CD4-positive, alpha-beta T cell treated with Interleukin-17A for 4 hours (primary cell): ENCODE data around the gene PDLIM7.
"Not testable (repeated sequence)": the region's sequence is repeated elsewhere in the genome, so short reads cannot be mapped to it uniquely, and the experiment has no call there.

Experiments used
- DNase-seq: peaks from one replicate; pipeline ENCODE4 v3.0.0-alpha.2; 2020; ENCODE audit warnings: mixed read lengths

Gene PDLIM7

DNA sequence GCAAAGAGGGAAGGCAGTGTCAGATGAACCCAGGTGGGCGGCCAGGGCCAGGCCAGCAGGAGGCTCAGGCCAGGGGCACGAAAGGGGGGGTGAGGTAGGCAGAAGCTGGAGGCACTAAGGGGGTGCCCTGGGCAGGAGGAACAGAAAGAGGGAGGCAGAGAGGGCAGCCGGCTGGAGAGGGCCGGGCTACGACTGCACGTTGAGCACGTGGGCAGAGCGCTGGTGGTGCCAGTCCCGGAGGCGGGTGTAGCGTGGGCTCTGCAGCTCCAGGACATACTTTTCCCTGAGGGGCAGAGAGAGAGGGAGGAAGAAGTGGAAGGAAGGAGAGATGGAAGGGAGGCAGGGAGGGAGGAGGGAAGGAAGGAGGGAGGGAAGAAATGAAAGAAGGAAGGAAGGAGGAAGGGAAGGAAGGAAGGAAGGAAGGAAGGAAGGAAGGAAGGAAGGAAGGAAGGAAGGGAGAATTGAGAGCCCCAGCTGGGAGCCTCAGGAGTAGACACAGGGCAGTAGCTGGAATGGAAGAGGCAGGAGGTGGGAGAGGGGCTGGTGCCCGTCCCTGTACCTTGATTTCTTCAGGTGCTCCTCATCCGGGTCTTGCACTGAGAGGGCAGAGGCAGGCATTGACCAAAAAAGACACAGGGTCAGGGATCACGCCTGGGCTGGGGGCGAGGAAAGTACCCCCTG, 7.0 kb downstream of the PDLIM7 start:
- no peak for DNase-seq

DNA sequence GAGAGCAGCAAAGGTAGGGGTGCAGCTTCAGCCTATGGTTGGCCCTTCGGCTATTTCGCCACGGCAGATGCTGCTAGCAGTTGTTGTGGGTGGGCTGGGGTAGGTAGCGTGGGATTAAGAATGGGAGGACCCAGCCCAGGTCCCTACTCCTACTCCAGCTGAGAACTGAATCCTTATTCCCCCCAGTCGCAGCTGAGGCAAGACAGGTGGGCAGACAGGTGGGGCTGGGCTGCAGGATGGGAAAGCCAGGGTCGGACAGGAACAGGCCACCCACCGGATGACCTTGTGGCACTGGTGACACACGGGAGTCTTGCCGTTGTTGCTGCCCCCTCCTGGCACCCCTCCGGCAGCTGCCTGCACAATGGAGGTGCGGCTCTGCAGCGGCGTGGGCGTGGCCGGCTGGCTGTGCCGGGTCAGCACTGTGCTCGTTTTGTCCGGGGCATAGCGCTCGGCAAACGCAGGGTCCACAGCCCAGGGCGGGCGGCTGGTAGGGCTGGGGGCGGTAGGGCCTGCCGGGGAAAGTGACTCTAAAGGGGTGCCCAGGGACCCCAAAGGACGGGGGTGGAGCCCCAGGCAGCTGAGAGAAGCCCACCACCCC, 8.2 kb downstream of the PDLIM7 start:
- DNase-seq, result no peak

DNA sequence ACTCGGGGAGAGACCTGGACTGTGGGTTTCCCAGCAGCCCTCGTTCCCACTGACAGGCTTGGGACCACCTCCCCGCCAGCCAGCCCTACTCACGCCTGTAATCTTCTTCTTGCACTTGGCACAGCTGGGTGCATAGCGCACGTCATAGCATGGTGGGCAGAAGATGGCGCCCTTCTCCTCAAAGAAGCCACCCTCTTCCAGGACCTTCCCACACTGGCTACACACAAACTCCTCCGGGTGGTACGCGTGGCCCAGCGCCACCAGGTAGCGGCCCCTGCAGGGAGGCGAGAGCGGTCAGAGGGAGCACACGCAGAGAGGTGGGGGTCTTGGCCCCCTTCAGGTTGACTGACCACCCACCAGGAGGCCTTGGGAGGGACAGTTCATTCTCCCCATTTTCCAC, 9.4 kb downstream of the PDLIM7 start:
- DNase-seq, result no peak

DNA sequence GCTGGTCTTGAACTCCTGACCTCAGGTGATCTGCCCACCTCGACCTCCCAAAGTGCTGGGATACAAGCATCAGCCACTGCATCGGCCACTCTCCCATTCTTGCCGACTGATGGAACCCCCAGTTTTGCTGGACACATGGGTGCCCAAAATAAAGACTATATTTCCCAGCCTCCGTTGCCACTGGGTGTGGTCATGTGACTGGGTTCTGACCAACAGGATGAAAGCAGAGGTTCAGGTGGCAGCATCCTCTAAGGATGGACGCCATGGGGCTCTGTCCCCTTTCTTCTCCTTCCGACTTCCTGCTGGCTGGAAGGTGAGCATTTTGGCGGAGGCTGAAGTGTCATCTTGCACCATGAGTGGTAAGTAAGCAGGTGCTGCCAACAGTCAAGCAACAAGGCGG, 10.3 kb downstream of the PDLIM7 start:
- no peak for DNase-seq

DNA sequence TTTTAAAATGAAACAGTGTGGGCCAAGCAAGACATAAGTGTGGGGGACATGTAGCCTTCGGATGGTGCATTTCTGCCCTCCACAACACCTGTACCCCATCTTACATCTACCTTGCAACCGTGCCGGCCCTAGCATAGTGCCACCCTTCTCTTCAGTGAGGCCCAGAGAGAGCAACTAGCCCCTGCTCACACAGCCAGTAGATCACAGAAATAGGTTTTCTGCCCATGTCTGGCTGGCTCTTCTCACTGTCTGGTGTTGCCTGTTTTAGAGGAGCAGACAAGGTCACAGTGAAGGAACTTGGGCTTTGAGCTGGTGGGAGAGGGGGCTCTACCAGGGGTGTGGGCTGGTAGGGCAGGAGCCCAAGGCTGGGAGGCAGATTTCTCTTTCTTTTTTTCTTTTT, 11.1 kb downstream of the PDLIM7 start:
- DNase-seq, result no peak

DNA sequence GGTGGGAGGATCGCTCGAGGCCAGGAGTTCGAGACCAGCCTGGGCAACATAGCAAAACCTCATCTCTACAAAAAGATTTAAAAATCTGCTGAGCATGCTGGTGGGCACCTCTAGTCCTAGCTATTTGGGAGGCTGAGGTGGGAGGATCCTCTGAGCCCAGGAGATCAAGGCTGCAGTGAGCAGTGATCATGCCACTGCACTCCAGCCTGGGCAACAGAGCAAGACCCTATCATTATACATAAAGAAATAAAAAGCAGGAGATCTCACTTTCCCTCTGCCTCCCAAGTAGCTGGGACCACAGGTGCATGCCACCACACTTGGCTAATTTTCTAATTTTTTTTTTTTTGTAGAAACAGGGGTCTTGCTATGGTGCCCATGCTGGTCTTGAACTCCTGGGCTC, 11.7 kb downstream of the PDLIM7 start:
- DNase-seq, result not testable (repeated sequence)

DNA sequence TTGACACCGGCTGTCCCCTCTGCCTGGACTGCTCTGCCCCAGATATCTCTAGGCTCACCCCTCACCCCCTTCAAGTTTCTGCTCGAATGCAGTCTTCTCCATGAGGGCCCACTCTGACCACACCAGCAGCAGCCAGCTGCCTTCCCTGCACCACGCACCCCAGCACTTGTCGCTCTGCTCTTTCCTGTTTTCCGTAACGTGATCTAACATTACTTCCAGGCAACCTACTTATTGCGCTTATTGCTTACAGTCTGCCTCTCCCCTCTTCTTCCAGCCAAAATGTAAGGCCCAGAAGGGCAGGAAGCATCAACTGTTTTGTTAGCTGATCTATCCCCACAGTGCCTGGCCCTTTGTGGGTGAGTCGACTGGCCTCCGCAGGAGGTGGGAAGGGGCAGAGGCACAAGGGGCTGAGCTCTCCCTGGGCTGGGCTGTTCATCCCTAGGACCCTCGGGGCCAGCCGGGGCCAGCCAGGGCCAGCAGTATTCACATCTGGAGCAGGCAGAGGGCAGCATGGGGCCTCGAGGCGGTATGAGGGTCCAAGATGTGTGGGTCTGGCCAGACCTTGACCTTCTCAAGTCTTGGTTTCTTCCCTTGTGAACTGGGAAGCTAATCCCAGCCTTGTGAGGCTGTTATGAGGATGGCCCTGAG, 12.4 kb downstream of the PDLIM7 start:
- DNase-seq, result no peak

DNA sequence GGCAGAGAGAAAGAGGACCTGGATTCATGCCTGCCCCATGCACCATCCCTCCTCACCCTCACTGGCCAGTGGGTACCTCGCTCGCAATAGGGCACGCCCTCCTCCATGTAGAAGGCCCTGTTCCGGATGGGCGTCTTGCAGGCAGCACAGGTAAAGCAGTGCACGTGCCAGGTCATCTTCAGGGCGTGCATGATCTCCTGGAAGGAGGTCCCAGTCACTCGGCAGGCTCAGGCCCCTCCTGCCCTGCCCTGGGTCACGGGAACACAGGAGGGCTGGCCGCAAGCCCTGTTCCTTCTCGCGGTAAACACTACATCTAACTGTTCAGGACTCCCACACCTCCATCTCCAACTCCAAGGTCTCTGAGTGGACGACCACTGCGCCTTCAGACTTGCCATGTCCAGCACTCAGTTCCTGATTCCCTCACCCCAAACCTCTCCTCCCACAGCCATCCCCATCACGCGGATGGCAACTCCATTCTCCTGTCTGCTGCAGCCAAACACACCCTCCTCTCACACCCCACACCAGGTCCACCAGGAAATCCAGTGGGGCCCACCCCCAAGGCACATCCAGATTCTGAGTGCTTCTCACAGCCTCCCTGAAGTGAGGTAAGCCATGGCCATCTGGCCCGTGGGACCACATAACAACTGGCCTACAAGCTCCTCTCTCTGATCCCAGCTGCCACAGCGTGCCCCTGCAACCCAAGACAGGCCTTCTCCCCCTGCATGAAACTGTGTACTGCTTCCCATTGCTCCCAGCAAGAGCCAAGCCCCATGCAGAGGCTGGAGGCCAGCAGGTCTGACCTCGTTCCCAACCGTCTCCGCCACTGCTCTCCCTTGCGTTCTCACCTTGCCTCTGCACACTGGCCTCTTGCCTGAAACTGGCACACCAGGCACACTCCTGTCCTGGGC, 13.2 kb downstream of the PDLIM7 start:
- DNase-seq, result no peak

DNA sequence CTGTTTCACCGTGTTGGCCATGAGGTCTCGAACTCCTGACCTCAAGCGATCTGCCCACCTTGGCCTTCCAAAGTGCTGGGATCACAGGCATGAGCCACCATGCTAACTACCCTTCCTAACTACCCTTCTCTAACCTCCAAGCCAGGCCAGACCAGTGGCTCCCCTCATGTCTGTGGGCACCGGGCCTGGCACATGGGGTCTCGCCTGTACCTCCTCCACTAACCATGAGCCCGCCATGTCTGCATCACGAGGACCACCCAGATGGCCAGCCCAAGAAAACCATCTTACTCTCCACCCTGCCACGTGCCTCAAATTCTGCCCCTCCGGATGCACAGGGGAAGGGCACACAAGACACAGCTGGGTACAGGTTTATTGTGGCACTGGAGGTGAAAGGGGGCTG, 14.4 kb downstream of the PDLIM7 start:
- DNase-seq, result no peak

DNA sequence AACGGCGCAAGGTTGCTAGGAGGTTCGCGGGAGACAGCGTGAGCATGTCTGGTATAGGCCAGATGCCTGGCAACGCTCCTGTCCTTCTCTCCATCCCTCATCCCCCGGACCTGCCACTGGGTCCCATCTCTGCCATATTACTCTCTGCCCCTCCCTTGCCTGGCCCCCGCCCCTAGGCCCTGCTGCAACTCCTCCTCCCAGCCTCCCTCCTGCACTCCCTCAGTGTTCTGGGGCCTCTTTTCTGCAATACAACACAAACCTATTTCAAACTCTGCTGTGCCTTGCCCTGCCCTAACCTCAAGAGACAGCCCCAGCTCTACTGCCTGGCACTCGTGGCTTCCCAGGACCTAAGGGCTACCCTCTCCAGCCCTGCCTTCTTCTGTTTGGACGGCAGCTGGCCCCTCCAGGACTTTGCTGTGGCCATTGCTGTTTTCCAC, 15.0 kb downstream of the PDLIM7 start:
- no peak for DNase-seq

DNA sequence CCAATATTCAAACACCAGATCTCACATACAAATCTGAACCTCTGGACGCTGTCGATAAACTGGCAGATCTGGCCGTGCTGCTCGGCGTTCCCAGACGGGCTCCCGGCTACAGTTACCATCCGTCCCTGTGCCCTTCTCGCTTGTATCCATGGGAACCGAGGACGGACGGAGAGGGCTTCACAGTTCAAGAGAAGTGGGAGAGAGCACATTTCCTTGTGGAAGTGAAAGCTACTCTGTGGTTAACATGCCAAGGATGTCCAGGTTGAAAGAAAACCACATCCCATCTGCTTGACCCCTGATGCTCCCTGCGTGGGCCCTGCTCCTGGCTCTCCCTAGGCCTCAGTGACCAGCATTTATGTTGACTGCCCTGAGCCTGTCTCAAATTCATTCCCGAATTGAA, 17.6 kb downstream of the PDLIM7 start:
- DNase-seq, result no peak

DNA sequence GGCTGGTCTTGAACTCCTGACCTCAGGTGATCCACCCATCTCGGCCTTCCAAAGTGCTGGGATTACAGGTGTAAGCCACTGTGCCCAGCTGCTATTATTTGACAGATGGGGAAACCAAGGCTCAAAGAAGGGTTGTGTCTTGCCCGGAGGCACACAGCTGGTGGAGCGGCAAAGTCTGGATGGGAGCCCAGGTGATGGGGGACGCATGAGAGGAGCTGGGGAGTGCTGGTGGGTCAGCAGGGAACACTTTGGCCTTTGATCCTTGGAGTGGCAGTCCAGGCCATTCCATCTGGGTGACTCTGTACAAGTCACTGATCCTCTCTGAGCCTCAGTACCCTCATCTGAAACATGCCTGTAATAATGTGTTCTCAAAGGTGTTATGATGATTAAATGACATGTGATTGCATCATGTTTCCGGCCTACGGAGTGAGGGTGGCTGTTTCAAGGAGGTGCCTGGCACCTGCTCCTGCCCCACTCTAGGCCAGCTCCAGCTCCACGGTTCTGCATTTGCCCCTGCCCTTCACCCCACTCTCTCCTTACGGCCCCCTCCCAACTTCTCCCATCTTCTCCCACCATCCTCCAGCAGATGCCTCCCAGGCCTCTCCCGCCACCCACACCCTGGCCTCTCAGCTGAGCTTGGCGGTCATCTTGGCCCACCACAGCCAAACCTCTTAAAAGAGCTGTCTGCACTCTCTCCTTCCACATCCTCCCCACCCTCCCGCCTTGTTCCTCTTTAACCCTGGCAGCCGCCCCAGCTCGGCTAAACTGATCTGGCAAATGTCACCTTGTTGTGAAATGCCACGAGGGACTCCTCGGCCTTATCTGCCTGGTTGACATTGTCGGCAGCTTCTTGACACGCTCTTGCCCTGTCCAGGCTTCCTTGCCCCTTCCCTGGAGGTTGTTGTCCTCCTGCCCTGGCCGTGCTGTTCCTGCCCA, 18.4 kb downstream of the PDLIM7 start:
- peak; percentile 47 for DNase-seq

DNA sequence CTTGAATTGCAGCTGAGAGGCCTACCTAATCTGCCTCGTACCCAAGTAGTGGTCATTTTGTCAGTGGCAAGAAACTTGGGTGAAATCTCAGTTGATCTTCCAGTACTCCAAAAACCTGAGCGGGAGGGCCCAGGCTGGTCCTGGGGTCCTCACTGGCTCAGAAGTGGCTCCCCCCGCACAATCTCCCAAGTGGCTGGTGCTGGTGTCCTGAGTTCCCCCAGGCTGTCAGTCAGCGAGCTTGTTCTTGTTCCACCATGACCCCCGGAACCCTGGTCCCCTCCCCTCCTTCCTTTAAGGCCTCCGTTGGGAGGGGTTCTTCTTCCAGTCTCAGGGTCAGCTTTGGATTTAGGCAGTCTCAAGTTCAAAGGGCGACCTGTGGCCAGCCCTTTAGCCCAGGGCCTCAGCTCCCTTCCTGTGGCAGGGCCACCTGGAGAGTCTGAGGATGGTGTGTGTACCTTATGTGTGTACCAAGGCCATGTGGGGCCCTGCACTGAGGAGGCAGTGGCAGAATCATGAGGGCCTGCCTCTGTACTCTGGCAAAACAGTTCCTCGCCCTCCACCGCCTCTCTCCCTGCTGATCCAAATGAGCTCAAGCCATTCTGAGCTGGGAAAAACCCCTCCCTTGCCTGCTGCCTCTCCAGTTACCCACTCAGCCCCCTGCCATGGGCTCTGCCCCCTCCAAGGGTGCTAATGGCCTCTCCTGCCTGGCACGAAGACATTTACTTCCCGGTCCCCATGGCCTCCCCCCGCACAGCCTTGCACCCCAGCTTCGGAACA, 19.5 kb downstream of the PDLIM7 start:
- DNase-seq, result no peak

DNA sequence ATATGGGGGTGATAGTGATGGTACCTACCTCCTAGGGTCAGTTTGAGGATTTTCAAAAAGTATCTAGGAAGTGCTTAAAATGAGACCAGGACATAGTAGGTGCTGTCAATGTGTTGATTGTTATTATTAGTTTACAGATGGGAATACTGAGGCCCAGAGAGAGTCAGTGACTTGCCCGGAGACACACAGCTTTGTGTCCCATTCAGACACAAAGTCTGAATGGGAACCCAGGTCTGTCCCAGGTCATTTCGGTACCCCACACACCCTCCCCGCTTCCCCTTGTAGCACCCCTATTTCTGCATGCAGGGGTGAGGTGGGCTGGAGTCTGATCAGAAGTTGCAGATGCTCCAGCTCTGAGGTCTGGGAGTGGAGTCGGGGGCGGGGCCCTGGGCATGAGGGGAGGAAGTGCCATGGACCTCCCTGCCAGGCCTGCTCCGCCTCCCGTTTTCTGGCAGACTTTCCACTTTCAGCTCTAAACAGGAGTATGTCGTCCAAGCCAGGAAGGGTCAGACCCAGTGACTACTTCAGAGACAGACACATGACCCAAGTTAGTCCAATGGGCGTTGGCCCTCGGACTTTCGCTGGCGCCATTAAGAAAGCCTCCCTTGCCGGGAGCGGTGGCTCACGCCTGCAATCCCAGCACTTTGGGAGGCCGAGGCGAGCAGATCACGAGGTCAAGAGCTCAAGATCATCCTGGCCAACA, 20.7 kb downstream of the PDLIM7 start:
- no peak for DNase-seq

DNA sequence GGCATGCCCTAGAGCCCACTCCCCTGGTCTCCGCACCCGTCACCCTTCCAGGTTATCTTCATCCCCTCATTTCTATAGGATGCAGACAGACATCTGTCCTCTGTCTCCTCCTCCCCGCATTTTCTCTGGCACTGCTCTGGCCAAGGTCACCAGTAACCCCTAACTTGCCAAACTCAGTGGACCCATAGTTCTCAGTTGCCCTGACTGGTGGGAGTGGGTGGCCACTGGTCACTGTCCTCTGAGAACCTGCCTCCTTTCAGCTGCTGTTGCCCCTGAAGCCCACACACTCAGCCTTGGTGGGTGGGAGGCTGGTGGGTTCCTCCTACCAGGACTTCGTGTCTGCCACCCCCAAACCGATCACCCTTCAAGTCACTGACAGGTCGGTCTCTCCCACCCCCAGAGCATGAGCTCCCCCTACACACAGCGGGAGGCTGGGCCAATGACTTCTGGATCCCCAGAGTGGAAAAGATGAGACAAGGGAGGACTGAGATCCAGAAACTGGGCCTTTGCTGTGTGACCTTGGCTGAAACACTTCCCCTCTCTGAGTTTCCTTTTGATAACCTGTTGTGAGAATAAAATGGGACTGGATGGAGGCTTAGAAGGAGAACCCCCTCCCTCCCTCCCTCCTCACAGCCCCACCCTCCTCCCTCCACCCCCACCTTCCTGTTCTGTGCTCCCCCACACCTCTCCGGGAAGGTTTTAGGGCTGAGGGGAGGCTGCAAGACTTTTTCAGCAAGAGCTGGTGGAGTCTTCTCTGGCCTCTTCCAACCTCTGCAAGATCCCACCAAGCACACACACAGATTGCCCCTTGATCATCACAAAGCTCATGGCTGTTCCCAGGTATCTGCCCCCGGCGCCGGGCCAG, 21.6 kb downstream of the PDLIM7 start:
- DNase-seq, result no peak

DNA sequence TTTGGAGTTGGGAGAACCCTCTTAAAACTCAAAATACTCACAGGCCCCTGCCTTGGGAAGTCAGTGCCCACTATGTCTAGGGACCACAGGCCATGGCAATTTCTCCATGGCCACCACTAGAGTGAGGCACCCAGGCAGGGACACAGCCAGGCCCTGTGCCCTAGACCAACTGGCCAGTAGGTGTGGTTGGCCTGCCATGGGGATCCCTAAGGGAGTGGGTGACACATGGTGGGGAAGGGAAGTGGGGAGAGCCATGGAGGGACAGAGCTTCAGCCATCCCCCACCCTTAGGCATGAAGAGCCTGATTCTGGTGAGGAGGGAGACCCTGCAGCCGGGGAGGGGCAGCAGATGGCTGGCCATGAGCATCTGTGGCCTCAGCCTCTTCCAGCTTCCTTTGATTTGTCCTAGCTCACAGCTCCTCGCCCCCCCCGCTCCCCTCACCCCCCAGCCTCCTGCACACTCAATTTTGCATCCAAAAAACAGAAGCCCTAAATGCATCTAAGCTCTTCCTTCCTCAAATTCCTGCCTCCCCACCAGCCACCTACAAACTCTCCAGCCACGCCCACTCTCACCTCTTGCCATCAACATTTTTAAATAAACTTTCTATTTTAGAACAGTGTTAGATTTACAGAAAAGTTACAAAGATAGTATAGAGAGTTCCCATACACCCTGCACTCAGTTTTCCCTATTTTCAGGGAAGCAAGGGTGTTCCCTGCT, 22.4 kb downstream of the PDLIM7 start:
- no peak for DNase-seq

DNA sequence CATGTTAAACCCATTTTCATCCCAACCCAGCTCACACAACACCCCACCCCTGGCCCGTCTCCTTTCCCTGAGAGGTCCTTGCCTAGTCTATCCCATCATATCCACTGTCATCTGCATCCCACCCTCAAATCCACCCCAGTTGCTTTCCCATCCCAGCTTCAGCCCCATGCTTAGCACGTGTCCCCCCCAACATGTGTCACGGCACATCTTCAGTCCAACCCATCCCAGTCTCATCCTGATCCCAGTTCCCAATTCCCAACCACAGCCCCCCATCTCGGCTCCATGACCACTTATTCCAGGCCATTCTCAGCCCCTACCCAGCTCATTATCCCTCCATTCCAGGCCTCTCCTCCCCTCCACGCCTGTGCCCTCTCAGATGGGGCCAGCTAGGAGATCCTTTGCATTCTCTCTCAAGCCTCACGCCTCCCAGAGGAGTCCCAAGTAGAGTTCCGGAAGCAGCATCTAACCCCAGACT, 23.4 kb downstream of the PDLIM7 start:
- DNase-seq, result no peak

DNA sequence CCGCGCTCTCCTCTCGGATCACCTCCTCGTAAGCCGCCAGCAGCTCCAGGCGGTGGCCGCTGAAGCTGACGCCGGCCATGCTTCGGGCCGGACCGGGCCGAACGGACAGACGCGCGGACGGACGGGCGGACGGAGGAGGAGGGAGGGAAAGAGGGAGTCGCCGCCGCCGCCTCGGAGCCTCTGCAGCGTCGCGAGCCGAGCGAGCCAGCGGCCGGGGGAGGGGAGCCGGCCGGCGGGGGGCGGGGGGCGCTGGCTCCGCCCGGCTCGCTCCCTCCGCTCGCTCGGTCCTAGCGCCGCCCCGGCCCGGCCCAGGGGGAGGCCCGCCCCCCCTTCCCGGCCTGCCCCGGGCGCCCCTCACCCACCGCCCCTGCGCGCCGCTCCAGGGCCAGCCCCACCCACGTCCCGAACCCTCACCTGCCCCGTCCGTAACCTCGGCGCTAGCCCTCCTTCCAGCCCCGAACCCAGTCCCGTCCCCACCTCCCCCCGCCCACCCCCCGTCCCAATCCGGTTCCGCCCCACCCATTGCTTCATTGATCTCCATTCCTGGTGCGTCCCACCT, 23.9 kb downstream of the PDLIM7 start, which contains the start of gene DBN1:
Gene DBN1, minus strand, starts transcription at position 192 of the 559 bp plus-strand sequence. Its CDS starts 113 bp downstream, at position 79.
- peak; percentile 41 for DNase-seq
